HepG2 (cell line): ENCODE data around the gene HJURP. TPM values are rescaled to one million over a fixed set of nuclear protein-coding genes. Genes with fewer than 3 reads are reported as not detected.

ENCODE experiments used
- BORCS8-MEF2B ChIP-seq: sonication (generic); formaldehyde crosslinking; IDR thresholded peaks from 2 replicates; pipeline ENCODE4 v1.8.0; 2022; ENCODE audit warnings: mild to moderate bottlenecking, missing genetic modification reagents
- CBX5 ChIP-seq: sonication (generic); formaldehyde crosslinking; IDR thresholded peaks from 2 replicates; pipeline ENCODE4 v1.4.0; 2020; ENCODE audit warnings: missing genetic modification reagents, borderline replicate concordance
- GATAD2A ChIP-seq: IDR thresholded peaks from 2 replicates; pipeline ENCODE4 v1.6.1; 2016
- HMGA1 ChIP-seq: sonication (generic); formaldehyde crosslinking; conservative IDR thresholded peaks from 2 replicates; pipeline ENCODE4 v1.4.0; 2020; ENCODE audit warnings: missing genetic modification reagents
- KDM5B ChIP-seq: sonication (generic); formaldehyde crosslinking; IDR thresholded peaks from 2 replicates; pipeline ENCODE4 v1.4.0; 2020; ENCODE audit warnings: missing genetic modification reagents, mild to moderate bottlenecking, borderline replicate concordance
- KLF9 ChIP-seq: IDR thresholded peaks from 2 replicates; pipeline ENCODE4 v1.6.1; 2016; ENCODE audit warnings: low read depth
- MTF1 ChIP-seq: sonication (generic); formaldehyde crosslinking; IDR thresholded peaks from 2 replicates; pipeline ENCODE4 v1.5.0; 2020; ENCODE audit warnings: missing genetic modification reagents
- NCOA1 ChIP-seq: sonication (generic); formaldehyde crosslinking; IDR thresholded peaks from 2 replicates; pipeline ENCODE4 v1.9.0; 2021; ENCODE audit warnings: missing genetic modification reagents
- NFIC ChIP-seq: IDR thresholded peaks from 2 replicates; pipeline ENCODE4 v1.6.1; 2012; ENCODE audit warnings: mild to moderate bottlenecking, low read length, inconsistent platforms
- PCBP1 ChIP-seq: fragments of 200-400 bp; formaldehyde crosslinking; IDR thresholded peaks from 2 replicates; pipeline ENCODE4 v1.6.1; 2017; ENCODE audit warnings: mild to moderate bottlenecking, low read depth, low read length, borderline replicate concordance
- RXRA ChIP-seq: sonication (generic); formaldehyde crosslinking; IDR thresholded peaks from 2 replicates; pipeline ENCODE4 v1.5.1; 2020; ENCODE audit warnings: missing genetic modification reagents
- TBP ChIP-seq: sonication (generic); formaldehyde crosslinking; IDR thresholded peaks from 2 replicates; pipeline ENCODE4 v1.5.0; 2020; ENCODE audit warnings: missing genetic modification reagents
- TCF12 ChIP-seq, 2 experiments: fragments of 450-650 bp in 1 of 2; sonication (generic) in 1 of 2; formaldehyde crosslinking in 1 of 2; IDR thresholded peaks; 2 replicates each; pipeline versions ENCODE4 v1.6.1 to v1.8.0; 2017 to 2022; ENCODE audit warnings: antibody characterized with exemption in 1 of 2, mild to moderate bottlenecking in 1 of 2, missing genetic modification reagents in 1 of 2, moderate library complexity in 1 of 2
- ZNF10 ChIP-seq: sonication (generic); formaldehyde crosslinking; IDR thresholded peaks from 2 replicates; pipeline ENCODE4 v1.4.0; 2020; ENCODE audit warnings: mild to moderate bottlenecking, low read depth, missing genetic modification reagents, borderline replicate concordance
- ZNF430 ChIP-seq: sonication (generic); formaldehyde crosslinking; IDR thresholded peaks from 2 replicates; pipeline ENCODE4 v1.9.0; 2021; ENCODE audit warnings: mild to moderate bottlenecking, missing genetic modification reagents
- ZNF501 ChIP-seq: sonication (generic); formaldehyde crosslinking; IDR thresholded peaks from 2 replicates; pipeline ENCODE4 v1.5.1; 2020; ENCODE audit warnings: mild to moderate bottlenecking, moderate library complexity, missing genetic modification reagents
- polyA plus RNA-seq, 8 experiments: library from polyadenylated mRNA; depleted of rRNA in 3 of 8; stranded (reverse) in 7 of 8; unstranded in 1 of 8; fragments of >200 nt; fragmentation: Illumina TruSeq in 4 of 8; extraction: Trizol in 4 of 8; gene quantifications; 2 replicates each; pipeline versions ENCODE4 v1.2.1 to v1.2.3, GENCODE V29; 2011 to 2016; ENCODE audit warnings: low read depth in 4 of 8, missing spikeins in 1 of 8, mixed read lengths in 1 of 8; ENCODE audit not compliant: insufficient read depth in 1 of 8
- total RNA-seq, 5 experiments: library from RNA; depleted of rRNA; stranded (reverse); fragments of >200 nt; fragmentation: Illumina TruSeq; extraction: Trizol; gene quantifications; 2 replicates each; pipeline ENCODE4 v1.2.3, GENCODE V29; 2016; ENCODE audit warnings: low read depth in 1 of 5
- TF ChIP-seq, protein P1 (sequence below): sonication (generic); formaldehyde crosslinking; IDR thresholded peaks from 2 replicates; pipeline ENCODE4 v1.8.0; 2022; ENCODE audit warnings: missing genetic modification reagents, mild to moderate bottlenecking, inconsistent platforms, borderline replicate concordance
- TF ChIP-seq, protein P2 (sequence below): sonication (generic); formaldehyde crosslinking; IDR thresholded peaks from 2 replicates; pipeline ENCODE4 v1.5.0; 2020; ENCODE audit warnings: mild to moderate bottlenecking, missing genetic modification reagents
- TF ChIP-seq, protein P3 (sequence below): sonication (generic); formaldehyde crosslinking; IDR thresholded peaks from 2 replicates; pipeline ENCODE4 v1.4.0; 2020; ENCODE audit warnings: mild to moderate bottlenecking, missing genetic modification reagents
- TF ChIP-seq, protein P4 (sequence below): sonication (generic); formaldehyde crosslinking; IDR thresholded peaks from 2 replicates; pipeline ENCODE4 v1.4.0; 2020; ENCODE audit warnings: mild to moderate bottlenecking, missing genetic modification reagents

The HJURP gene
- total and polyA plus RNA-seq, 2 of the 13 experiments (the other 11 are each of a cell fraction or from before 2014, with no cell fraction given) = 36.3 to 43.9 TPM

DNA sequence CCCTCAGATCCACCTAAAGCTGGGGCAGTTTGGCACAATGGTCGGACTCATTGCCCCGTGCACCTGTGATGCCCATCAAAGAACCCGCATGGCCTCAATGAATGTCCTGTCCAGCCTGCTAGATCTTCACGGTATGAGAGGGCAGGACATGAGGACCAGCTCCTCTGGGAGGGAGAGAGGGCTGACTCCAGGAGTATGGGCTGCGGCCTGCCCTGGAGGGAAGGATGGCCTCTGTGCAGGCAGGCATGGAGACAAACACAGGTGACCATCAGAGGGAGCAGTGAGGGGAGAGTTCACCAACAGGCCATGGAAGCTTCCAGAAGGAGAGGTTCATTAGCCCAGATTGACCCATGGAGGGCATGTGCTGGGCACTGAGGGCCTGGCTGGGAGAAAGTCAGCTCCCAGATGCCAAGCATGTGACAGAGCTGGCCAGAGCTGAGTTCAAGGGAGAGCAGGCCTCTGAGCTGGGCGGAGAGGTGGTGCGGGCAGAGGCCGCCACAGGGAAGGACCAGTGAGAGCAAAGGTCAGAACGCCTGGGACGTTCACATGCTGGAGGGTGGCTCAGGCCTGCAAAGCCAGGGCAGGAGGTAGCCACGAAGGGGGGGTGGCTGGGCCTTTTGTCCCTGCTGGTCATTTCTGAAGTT, 36.2 kb downstream of the HJURP start (continued):
- TF ChIP-seq, protein P1, sequence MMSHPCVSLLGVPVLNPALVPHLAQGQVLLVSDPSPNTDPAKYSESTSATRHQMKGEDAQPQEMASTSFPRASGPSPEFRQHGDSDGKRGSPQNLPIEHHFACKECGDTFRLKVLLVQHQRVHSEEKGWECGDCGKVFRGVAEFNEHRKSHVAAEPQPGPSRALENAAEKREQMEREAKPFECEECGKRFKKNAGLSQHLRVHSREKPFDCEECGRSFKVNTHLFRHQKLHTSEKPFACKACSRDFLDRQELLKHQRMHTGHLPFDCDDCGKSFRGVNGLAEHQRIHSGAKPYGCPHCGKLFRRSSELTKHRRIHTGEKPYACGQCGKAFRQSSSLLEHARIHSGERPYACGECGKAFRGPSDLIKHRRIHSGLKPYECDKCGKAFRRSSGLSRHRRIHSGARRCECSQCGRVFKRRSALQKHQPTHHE (CRISPR knock-in tag) = no peak
- TF ChIP-seq ZNF430 (CRISPR knock-in tag) (no peak), ZNF501 (CRISPR knock-in tag) (no peak), NFIC (no peak), KDM5B (peak; percentile 41; the same call in 1 of the 2 replicates), MTF1 (CRISPR knock-in tag) (no peak), HMGA1 (CRISPR knock-in tag) (no peak), CBX5 (CRISPR knock-in tag) (no peak; the same call in 1 of the 2 replicates), KLF9 (CRISPR knock-in tag) (no peak), PCBP1 (no peak), ZNF10 (no peak), NCOA1 (CRISPR knock-in tag) (no peak), BORCS8-MEF2B (no peak), RXRA (CRISPR knock-in tag) (0 out of 2 replicates have a peak, but pooled peaks have one; percentile 6), TBP (CRISPR knock-in tag) (no peak), TCF12 (IDR thresholded peaks at IDR 0.05) (no peak), TCF12 (CRISPR knock-in tag; IDR thresholded peaks at IDR 0.05) (no peak), GATAD2A (no peak)
- TF ChIP-seq, protein P2, sequence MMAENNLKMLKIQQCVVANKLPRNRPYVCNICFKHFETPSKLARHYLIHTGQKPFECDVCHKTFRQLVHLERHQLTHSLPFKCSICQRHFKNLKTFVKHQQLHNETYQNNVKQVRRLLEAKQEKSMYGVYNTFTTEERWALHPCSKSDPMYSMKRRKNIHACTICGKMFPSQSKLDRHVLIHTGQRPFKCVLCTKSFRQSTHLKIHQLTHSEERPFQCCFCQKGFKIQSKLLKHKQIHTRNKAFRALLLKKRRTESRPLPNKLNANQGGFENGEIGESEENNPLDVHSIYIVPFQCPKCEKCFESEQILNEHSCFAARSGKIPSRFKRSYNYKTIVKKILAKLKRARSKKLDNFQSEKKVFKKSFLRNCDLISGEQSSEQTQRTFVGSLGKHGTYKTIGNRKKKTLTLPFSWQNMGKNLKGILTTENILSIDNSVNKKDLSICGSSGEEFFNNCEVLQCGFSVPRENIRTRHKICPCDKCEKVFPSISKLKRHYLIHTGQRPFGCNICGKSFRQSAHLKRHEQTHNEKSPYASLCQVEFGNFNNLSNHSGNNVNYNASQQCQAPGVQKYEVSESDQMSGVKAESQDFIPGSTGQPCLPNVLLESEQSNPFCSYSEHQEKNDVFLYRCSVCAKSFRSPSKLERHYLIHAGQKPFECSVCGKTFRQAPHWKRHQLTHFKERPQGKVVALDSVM (CRISPR knock-in tag) = no peak
- TF ChIP-seq, protein P3, sequence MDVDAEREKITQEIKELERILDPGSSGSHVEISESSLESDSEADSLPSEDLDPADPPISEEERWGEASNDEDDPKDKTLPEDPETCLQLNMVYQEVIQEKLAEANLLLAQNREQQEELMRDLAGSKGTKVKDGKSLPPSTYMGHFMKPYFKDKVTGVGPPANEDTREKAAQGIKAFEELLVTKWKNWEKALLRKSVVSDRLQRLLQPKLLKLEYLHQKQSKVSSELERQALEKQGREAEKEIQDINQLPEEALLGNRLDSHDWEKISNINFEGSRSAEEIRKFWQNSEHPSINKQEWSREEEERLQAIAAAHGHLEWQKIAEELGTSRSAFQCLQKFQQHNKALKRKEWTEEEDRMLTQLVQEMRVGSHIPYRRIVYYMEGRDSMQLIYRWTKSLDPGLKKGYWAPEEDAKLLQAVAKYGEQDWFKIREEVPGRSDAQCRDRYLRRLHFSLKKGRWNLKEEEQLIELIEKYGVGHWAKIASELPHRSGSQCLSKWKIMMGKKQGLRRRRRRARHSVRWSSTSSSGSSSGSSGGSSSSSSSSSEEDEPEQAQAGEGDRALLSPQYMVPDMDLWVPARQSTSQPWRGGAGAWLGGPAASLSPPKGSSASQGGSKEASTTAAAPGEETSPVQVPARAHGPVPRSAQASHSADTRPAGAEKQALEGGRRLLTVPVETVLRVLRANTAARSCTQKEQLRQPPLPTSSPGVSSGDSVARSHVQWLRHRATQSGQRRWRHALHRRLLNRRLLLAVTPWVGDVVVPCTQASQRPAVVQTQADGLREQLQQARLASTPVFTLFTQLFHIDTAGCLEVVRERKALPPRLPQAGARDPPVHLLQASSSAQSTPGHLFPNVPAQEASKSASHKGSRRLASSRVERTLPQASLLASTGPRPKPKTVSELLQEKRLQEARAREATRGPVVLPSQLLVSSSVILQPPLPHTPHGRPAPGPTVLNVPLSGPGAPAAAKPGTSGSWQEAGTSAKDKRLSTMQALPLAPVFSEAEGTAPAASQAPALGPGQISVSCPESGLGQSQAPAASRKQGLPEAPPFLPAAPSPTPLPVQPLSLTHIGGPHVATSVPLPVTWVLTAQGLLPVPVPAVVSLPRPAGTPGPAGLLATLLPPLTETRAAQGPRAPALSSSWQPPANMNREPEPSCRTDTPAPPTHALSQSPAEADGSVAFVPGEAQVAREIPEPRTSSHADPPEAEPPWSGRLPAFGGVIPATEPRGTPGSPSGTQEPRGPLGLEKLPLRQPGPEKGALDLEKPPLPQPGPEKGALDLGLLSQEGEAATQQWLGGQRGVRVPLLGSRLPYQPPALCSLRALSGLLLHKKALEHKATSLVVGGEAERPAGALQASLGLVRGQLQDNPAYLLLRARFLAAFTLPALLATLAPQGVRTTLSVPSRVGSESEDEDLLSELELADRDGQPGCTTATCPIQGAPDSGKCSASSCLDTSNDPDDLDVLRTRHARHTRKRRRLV = no peak
- TF ChIP-seq, protein P4, sequence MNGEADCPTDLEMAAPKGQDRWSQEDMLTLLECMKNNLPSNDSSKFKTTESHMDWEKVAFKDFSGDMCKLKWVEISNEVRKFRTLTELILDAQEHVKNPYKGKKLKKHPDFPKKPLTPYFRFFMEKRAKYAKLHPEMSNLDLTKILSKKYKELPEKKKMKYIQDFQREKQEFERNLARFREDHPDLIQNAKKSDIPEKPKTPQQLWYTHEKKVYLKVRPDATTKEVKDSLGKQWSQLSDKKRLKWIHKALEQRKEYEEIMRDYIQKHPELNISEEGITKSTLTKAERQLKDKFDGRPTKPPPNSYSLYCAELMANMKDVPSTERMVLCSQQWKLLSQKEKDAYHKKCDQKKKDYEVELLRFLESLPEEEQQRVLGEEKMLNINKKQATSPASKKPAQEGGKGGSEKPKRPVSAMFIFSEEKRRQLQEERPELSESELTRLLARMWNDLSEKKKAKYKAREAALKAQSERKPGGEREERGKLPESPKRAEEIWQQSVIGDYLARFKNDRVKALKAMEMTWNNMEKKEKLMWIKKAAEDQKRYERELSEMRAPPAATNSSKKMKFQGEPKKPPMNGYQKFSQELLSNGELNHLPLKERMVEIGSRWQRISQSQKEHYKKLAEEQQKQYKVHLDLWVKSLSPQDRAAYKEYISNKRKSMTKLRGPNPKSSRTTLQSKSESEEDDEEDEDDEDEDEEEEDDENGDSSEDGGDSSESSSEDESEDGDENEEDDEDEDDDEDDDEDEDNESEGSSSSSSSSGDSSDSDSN (CRISPR knock-in tag) = 0 out of 2 replicates have a peak, but pooled peaks have one; percentile 16
